Measurements from ENCODE around the gene CNOT2. TPM values are rescaled to one million over a fixed set of nuclear protein-coding genes. Genes with fewer than 3 reads are reported as not detected.

Gene CNOT2
- total RNA-seq, 3 donors from 2014 or later (not counting 1 experiment from before 2014, with no cell fraction given): 160 to 178 (median 173) TPM

- 95% methylated on average over 3 of the region's 3 CpGs for WGBS (ENCODE audit: insufficient coverage)
- peak overlapping the region; percentile 3 to 34 for H3K27ac Mint-ChIP-seq
Observed at GRCh38 chr12:70272510-70272909, 29.3 kb downstream of the CNOT2 start.

DNA sequence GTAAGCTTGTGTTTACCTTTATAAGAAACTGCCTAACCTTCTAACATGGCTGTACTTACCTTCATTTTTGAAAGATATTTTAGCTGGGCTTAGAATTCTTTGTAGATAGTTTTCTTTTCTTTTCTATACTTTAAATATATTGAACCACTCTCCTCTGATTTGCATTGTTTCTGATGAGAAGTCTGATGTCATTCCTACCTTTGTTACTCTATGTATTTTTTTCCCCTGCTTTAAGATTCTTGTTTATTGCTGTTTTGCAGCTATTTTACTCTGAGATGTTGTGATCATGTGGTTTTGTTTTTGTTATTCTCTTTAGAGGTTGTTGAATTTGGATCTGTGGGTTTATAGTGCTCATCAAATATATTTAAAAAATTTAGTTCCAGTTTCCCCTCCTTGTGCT, 31.8 kb downstream of the CNOT2 start:
- Mint-ChIP-seq H3K4me3 (no peak overlapping the region), H3K27ac (peak overlapping the region; percentile 3 to 34), H3K4me1 (peaks cover 82 to 83% of the 10 kb centered on the region in 2 donors), H3K27me3 (ENCODE audit: low read depth in 2 of 2) (no peaks in the 10 kb centered on the region), H3K36me3 (no peaks in the 10 kb centered on the region), H3K9me3 (no peaks in the 10 kb centered on the region)
- ATAC-seq (peak in 1 of 3 donors; percentile 29), DNase-seq (no peak)
- Histone ChIP-seq H3K4me3 (ENCODE audit: low read length) (no peak overlapping the region), H3K27ac (ENCODE audit: low read length) (no peak overlapping the region), H3K27me3 (ENCODE audit: control insufficient read depth, insufficient read depth, low read length) (no peaks in the 10 kb centered on the region), H3K9me3 (ENCODE audit: control insufficient read depth, insufficient read depth, low read length) (no peaks in the 10 kb centered on the region), H3K4me1 (ENCODE audit: control insufficient read depth, insufficient read depth, low read length) (no peaks in the 10 kb centered on the region), H3K36me3 (ENCODE audit: control insufficient read depth, insufficient read depth, low read length) (peaks cover 8% of the 10 kb centered on the region)
- intact Hi-C loops (cut with micrococcal nuclease): no loop called here
- no peak for TF ChIP-seq CTCF (IDR thresholded peaks at IDR 0.05)

More at GRCh38 chr12:70272510-70272909, 29.3 kb downstream of the CNOT2 start:
- no peak for TF ChIP-seq CTCF (IDR thresholded peaks at IDR 0.05)
- Mint-ChIP-seq H3K4me3 (no peak overlapping the region), H3K27me3 (ENCODE audit: low read depth in 2 of 2) (no peaks in the 10 kb centered on the region), H3K36me3 (no peaks in the 10 kb centered on the region), H3K4me1 (peaks cover 72 to 85% of the 10 kb centered on the region in 2 donors), H3K9me3 (no peaks in the 10 kb centered on the region)
- Histone ChIP-seq H3K36me3 (ENCODE audit: control insufficient read depth, insufficient read depth, low read length) (no peaks in the 10 kb centered on the region), H3K4me3 (ENCODE audit: low read length) (no peak overlapping the region), H3K9me3 (ENCODE audit: control insufficient read depth, insufficient read depth, low read length) (no peaks in the 10 kb centered on the region), H3K27ac (ENCODE audit: low read length) (no peak overlapping the region), H3K27me3 (ENCODE audit: control insufficient read depth, insufficient read depth, low read length) (no peaks in the 10 kb centered on the region), H3K4me1 (ENCODE audit: control insufficient read depth, insufficient read depth, low read length) (no peaks in the 10 kb centered on the region)
- intact Hi-C loops (cut with micrococcal nuclease): no loop called here
- ATAC-seq (no peak), DNase-seq (no peak)

- no peaks in the 10 kb centered on the region for H3K36me3 Mint-ChIP-seq
- ATAC-seq (no peak), DNase-seq (no peak)
- H3K27ac Mint-ChIP-seq: peak overlapping the region; percentile 5 to 56
- Histone ChIP-seq H3K4me1 (ENCODE audit: control insufficient read depth, insufficient read depth, low read length) (no peaks in the 10 kb centered on the region), H3K4me3 (ENCODE audit: low read length) (no peak overlapping the region), H3K27ac (ENCODE audit: low read length) (no peak overlapping the region), H3K9me3 (ENCODE audit: control insufficient read depth, insufficient read depth, low read length) (no peaks in the 10 kb centered on the region), H3K36me3 (ENCODE audit: control insufficient read depth, insufficient read depth, low read length) (peaks cover 11% of the 10 kb centered on the region), H3K27me3 (ENCODE audit: control insufficient read depth, insufficient read depth, low read length) (no peaks in the 10 kb centered on the region)
- no peaks in the 10 kb centered on the region for H3K27me3 Mint-ChIP-seq (ENCODE audit: low read depth in 2 of 2)
- no peaks in the 10 kb centered on the region for H3K9me3 Mint-ChIP-seq
- no peak for TF ChIP-seq CTCF (IDR thresholded peaks at IDR 0.05)
- no peak overlapping the region for H3K4me3 Mint-ChIP-seq
- peaks cover 60 to 63% of the 10 kb centered on the region in 2 donors for H3K4me1 Mint-ChIP-seq
- intact Hi-C loops (cut with micrococcal nuclease): no loop called here
- WGBS (ENCODE audit: insufficient coverage): 94% methylated on average over 8 of the region's 8 CpGs
Observed at GRCh38 chr12:70277973-70278372, 34.7 kb downstream of the CNOT2 start.

GRCh38 chr12:70278945-70279344, 35.7 kb downstream of the CNOT2 start:
- no peak for TF ChIP-seq CTCF (IDR thresholded peaks at IDR 0.05)
- peaks cover 11% of the 10 kb centered on the region for H3K36me3 ChIP-seq (ENCODE audit: control insufficient read depth, insufficient read depth, low read length)
- no peaks in the 10 kb centered on the region for H3K9me3 ChIP-seq (ENCODE audit: control insufficient read depth, insufficient read depth, low read length)
- DNase-seq: no peak
- no peaks in the 10 kb centered on the region for H3K27me3 ChIP-seq (ENCODE audit: control insufficient read depth, insufficient read depth, low read length)
- no peak overlapping the region for H3K27ac ChIP-seq (ENCODE audit: low read length)
- Mint-ChIP-seq H3K27ac (peak overlapping the region in 1 of 2 donors; percentile 50), H3K36me3 (no peaks in the 10 kb centered on the region), H3K4me1 (peaks cover 51 to 53% of the 10 kb centered on the region in 2 donors), H3K27me3 (ENCODE audit: low read depth in 2 of 2) (no peaks in the 10 kb centered on the region), H3K9me3 (no peaks in the 10 kb centered on the region), H3K4me3 (no peak overlapping the region)
- H3K4me1 ChIP-seq (ENCODE audit: control insufficient read depth, insufficient read depth, low read length): no peaks in the 10 kb centered on the region
- no peak overlapping the region for H3K4me3 ChIP-seq (ENCODE audit: low read length)
- intact Hi-C loops (cut with micrococcal nuclease): no loop called here
- ATAC-seq: no peak
